Stimulated activated CD8-positive, alpha-beta memory T cell treated with anti-CD3 and anti-CD28 coated beads, Interleukin-2, amount 100 ng/mL, for 1 hour (primary cell): ENCODE results near the gene MRPL44.
"Not testable (repeated sequence)": the region's sequence is repeated elsewhere in the genome, so short reads cannot be mapped to it uniquely, and the experiment has no call there.

Source experiments
- DNase-seq, 2 donors: peaks; one replicate each; pipeline ENCODE4 v3.0.0-alpha.2; 2020; ENCODE audit warnings: low read depth in 2 of 2

Gene MRPL44

GRCh38 chr2:223970343-223971128, 13.3 kb downstream of the MRPL44 start:
- peak in 1 of 2 donors; percentile 6 for DNase-seq

GRCh38 chr2:223971731-223972130, 14.5 kb downstream of the MRPL44 start:
- no peak for DNase-seq

- DNase-seq = no peak
Observed at GRCh38 chr2:223972656-223973102, 15.4 kb downstream of the MRPL44 start.

GRCh38 chr2:223973606-223974005, 16.3 kb downstream of the MRPL44 start:
- DNase-seq = no peak

- DNase-seq = no peak
Observed at GRCh38 chr2:223976635-223977226, 19.5 kb downstream of the MRPL44 start.

- DNase-seq = no peak
Observed at GRCh38 chr2:223978451-223978850, 21.2 kb downstream of the MRPL44 start.

GRCh38 chr2:223979730-223980396, 22.6 kb downstream of the MRPL44 start:
- DNase-seq = no peak

GRCh38 chr2:223980397-223980735, 23.1 kb downstream of the MRPL44 start:
- no peak for DNase-seq

- DNase-seq = no peak
Observed at GRCh38 chr2:223980803-223981202, 23.5 kb downstream of the MRPL44 start.

GRCh38 chr2:223981241-223981640, 24.0 kb downstream of the MRPL44 start:
- no peak for DNase-seq

GRCh38 chr2:223989206-223989855, 32.1 kb downstream of the MRPL44 start:
- no peak for DNase-seq

- no peak for DNase-seq
Observed at GRCh38 chr2:223989856-223990232, 32.6 kb downstream of the MRPL44 start.

- no peak for DNase-seq
Observed at GRCh38 chr2:223991611-223992010, 34.3 kb downstream of the MRPL44 start.

- DNase-seq = peak; percentile 5 to 39
Observed at GRCh38 chr2:223993634-223994232, 36.5 kb downstream of the MRPL44 start.

GRCh38 chr2:223994562-223995162, 37.4 kb downstream of the MRPL44 start:
- DNase-seq = no peak

GRCh38 chr2:223995569-223995968, 38.3 kb downstream of the MRPL44 start:
- DNase-seq = no peak

GRCh38 chr2:223996391-223996790, 39.1 kb downstream of the MRPL44 start:
- no peak for DNase-seq

GRCh38 chr2:223997938-223998337, 40.7 kb downstream of the MRPL44 start:
- no peak for DNase-seq

- DNase-seq = no peak
Observed at GRCh38 chr2:223998948-223999347, 41.7 kb downstream of the MRPL44 start.

- no peak for DNase-seq
Observed at GRCh38 chr2:223999862-224000261, 42.6 kb downstream of the MRPL44 start.

- not testable (repeated sequence) for DNase-seq
Observed at GRCh38 chr2:224000662-224001061, 43.4 kb downstream of the MRPL44 start.
